IPS-11a (cell line): ENCODE measurements around the gene FMO5.
"Not testable (repeated sequence)": the region's sequence is repeated elsewhere in the genome, so short reads cannot be mapped to it uniquely, and the experiment has no call there.

ENCODE experiments used
- H3K4me3 ChIP-seq: one replicate; pipeline ENCODE4 v1.5.1; 2013; ENCODE audit warnings: low read depth, low read length, control low read depth

FMO5 gene

GRCh38 chr1:147225193-147225730 is at the start of gene FMO5:
Gene FMO5 (minus strand): TSS chr1:147225339. CDS start chr1:147225029, 310 bp downstream.
- peak within 1 kb of the TSS; percentile 73 for H3K4me3 ChIP-seq

GRCh38 chr1:147273409-147274336 is 48.5 kb upstream of the FMO5 start:
- no peak overlapping the region for H3K4me3 ChIP-seq

GRCh38 chr1:147272042-147272441 is 46.9 kb upstream of the FMO5 start:
- H3K4me3 ChIP-seq, result no peak overlapping the region

DNA sequence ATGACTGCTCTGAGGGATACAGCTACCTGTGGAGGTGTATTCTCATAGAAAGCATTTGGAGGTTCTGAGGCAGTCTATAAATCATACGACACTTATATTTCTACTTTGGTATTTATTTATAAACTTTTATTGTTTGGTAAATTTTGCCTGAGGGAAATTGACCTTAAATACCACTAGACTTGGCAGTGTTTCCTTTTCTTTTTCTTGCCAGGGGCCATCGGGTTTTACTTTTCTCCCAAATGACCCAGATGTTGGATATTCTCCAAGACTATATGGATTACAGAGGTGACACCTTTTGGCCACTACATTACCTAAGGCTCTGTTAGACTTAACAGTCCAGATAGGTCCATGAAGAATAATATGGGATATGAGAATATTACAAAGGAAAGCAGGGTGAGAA is 45.6 kb upstream of the FMO5 start:
- H3K4me3 ChIP-seq, result no peak overlapping the region

- no peak overlapping the region for H3K4me3 ChIP-seq
These were observed 42.6 kb upstream of the FMO5 start for GRCh38 chr1:147267711-147268110.

DNA sequence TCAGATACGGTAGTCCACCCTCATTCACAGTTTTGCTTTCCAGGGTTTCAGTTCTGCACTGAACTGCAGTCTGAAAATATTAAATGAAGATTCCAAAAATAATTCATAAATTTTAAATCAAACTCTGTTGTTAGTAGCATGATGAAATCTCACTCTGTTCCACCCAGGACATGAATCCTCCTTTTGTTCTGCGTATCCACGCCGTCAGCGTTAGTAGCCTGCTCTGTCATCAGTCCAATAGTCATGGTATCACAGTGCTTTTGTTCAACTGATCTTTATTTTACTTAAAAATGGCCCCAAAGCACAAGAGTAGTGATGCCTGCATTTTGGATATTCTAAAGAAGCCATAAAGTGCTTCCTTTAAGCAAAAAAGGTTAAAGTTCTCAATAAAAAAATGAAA is 41.2 kb upstream of the FMO5 start:
- H3K4me3 ChIP-seq, result no peak overlapping the region

DNA sequence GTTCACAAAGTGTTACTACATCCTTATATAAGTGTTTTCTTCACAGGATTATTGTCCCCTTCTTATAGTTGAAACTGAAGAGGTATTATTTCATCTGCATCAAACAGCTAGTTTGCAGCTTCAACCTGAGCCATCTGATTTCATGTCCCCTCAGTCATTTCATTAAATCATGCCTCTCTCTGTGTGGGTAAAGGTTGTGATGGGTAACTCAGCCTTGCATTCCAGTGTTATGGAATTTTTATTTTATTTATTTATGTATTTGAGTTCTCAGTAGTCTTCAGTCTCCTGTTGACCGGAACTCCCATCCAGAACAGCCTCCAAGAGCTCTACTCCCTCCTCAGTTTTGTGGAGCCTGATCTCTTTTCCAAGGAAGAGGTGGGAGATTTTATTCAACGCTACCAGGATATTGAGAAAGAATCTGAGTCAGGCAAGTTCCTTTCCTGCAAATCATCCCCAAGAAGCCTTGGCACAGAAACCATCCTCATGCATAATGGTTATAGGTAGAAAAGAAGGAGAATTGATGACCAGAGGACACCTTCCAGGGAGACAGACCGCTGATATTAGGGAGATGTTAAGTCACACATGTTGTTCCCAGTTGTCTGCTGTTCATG is 39.1 kb upstream of the FMO5 start:
- H3K4me3 ChIP-seq, result no peak overlapping the region

DNA sequence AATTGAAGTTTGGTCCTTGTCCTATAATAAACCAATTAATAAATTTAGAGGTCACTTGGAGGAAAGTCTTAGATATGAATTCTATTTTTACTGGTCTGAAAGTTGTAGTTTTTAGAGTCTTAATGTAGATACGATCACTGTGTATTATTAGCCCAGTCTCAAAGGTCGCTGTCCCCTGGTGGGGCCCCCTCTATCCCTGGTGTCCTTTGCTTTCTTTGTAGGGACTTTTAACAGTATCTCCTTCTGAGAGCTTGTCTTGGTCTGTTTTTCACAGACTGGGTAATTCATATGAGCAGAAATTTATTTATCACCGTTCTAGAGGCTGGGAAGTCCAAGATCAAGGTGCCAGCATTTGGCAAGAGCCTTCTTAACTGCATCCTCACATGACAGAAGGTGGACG is 35.8 kb upstream of the FMO5 start:
- H3K4me3 ChIP-seq, result no peak overlapping the region

- H3K4me3 ChIP-seq, result no peak overlapping the region
These were observed 27.4 kb upstream of the FMO5 start for GRCh38 chr1:147252540-147252939.

- no peak overlapping the region for H3K4me3 ChIP-seq
These were observed 22.6 kb upstream of the FMO5 start for GRCh38 chr1:147247656-147248238.

GRCh38 chr1:147246910-147247655 is 21.9 kb upstream of the FMO5 start:
- H3K4me3 ChIP-seq, result no peak overlapping the region

- H3K4me3 ChIP-seq, result no peak overlapping the region
These were observed 21.0 kb upstream of the FMO5 start for GRCh38 chr1:147246044-147246690.

DNA sequence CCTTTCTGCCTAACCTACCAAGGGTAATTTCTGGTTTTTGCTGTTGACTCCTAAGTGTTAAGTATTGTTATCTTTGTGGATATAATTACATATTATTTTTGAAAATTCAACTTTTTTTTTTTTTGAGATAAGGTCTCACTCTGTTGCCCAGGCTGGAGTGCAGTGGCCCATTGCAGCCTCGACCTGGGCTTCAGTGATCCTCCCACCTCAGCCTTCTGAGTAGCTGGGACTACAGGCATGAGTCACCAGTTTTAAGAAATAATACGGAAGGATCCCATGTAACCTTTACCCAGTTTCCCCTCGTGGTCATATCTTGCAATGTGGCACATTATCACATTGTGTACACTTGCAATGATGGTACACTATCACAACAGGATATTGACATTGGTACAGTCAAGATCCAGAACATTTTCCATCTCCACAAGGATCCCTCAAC is 20.5 kb upstream of the FMO5 start:
- H3K4me3 ChIP-seq, result no peak overlapping the region

DNA sequence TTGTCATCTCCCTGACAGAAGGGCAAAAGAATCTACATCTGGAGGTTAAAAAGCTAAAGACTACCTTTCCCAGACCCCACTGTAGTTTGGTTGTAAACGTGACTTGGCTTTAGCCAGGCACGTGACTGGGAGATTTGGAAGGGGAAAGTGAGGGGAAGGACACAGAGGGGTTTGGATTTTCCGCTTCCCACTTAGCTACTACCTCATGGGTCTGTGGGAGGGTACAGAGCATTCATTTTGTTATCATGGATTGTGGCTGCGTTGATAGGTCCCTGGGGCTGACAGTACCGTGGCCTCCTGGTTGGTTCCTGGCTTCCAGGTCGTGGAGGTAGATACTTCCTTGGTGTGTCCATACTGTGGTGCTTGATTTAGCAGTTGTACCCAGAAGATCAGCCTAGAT is 20.0 kb upstream of the FMO5 start:
- no peak overlapping the region for H3K4me3 ChIP-seq

DNA sequence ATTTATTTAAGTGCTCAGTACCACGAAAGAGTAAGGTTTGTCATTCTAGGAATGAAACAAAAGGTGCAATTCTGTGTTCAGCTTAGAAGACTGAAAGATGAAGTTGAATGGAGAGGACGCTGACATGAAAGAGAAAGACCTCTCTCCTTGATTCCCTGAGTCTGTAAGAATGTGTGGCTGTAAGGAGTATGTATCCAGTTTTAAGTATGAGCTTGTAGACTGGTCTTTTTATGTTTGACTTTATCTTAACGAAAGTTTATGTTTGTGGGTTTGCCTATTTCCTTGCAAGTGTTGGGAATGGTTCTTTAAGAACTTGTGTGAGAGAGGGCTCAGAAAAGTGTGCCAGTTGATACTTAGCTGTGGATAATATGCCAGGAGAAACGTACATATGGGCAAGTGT is 18.7 kb upstream of the FMO5 start:
- H3K4me3 ChIP-seq, result peak overlapping the region; percentile 60

DNA sequence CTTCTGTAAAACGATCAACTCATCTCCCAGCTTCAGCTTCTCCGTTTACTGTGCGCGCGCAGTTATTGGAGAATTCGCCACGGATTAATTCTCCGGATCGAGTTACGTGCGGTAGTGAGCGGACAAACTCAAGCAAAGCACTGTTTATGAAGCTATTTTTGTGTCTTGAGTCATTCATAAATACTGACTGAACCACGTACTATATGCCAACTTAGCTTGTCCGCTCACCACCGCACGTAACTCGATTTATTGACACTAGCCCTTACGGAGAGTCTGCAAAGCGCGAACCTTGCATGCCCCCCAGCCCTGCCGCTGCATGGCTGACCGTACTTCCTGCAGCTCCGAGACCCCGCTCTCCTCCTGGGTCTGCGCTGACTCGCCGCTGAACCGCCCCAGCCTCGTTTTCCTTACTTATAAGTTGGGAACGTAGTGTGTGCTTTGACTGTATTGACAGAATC is 18.1 kb upstream of the FMO5 start:
- peak overlapping the region; percentile 60 for H3K4me3 ChIP-seq

- H3K4me3 ChIP-seq, result peak within 1 kb of the TSS; percentile 60
These were observed 17.5 kb upstream of the FMO5 start, which contains the start of gene CHD1L for GRCh38 chr1:147242449-147243227. Gene CHD1L (plus strand): TSS chr1:147242684. CDS start chr1:147242704, 20 bp downstream.

GRCh38 chr1:147241934-147242448 is 16.9 kb upstream of the FMO5 start:
- peak overlapping the region; percentile 60 for H3K4me3 ChIP-seq

DNA sequence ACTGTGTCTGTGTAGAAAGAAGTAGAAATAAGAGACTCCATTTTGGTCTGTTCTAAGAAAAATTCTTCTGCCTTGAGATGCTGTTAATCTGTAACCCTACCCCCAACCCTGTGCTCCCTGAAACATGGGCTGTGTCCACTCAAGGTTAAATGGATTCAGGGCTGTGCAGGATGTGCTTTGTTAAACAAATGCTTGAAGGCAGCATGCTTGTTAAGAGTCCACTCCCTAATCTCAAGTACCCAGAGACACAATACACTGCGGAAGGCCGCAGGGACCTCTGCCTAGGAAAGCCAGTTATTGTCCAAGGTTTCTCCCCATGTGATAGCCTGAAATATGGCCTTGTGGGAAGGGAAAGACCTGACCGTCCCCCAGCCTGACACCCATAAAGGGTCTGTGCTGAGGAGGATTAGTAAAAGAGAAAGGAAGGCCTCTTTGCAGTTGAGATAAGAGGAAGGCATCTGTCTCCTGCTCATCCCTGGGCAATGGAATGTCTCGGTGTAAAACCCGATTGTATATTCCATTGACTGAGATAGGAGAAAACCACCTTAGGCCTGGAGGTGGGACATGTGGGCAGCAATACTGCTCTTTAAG is 15.1 kb upstream of the FMO5 start:
- H3K4me3 ChIP-seq, result not testable (repeated sequence)
